ENCODE results near the gene OMA1.
A peak's percentile ranks its signal among the peaks of the same experiment; 100 is the strongest.
"Not testable (repeated sequence)": the region's sequence is repeated elsewhere in the genome, so short reads cannot be mapped to it uniquely, and the experiment has no call there.

Gene OMA1

GRCh38 chr1:58583496-58583895 lies 37.0 kb upstream of the OMA1 start:
- Histone ChIP-seq H3K9ac (ENCODE audit: low read length) (no peak overlapping the region), H3K9me3 (ENCODE audit: control insufficient read depth, low read length) (no peaks in the 10 kb centered on the region), H3K4me1 (ENCODE audit: control insufficient read depth, insufficient read depth, low read length) (peaks cover 28% of the 10 kb centered on the region), H3K36me3 (ENCODE audit: control insufficient read depth, insufficient read depth, low read length, severe bottlenecking) (no peaks in the 10 kb centered on the region), H3K27me3 (replicated peaks; ENCODE audit: control insufficient read depth, insufficient read depth, low read length) (no peaks in the 10 kb centered on the region), H3K4me3 (ENCODE audit: low read length) (peak overlapping the region; percentile 49)
- DNase-seq (ENCODE audit: low read depth): no peak

GRCh38 chr1:58582143-58582542 lies 35.6 kb upstream of the OMA1 start:
- H3K36me3 ChIP-seq (ENCODE audit: control insufficient read depth, insufficient read depth, low read length, severe bottlenecking); H3K9ac ChIP-seq (ENCODE audit: low read length); H3K27me3 ChIP-seq (replicated peaks; ENCODE audit: control insufficient read depth, insufficient read depth, low read length); H3K4me3 ChIP-seq (ENCODE audit: low read length); H3K9me3 ChIP-seq (ENCODE audit: control insufficient read depth, low read length); DNase-seq (ENCODE audit: low read depth): not testable (repeated sequence)
- peaks cover 28% of the 10 kb centered on the region for H3K4me1 ChIP-seq (ENCODE audit: control insufficient read depth, insufficient read depth, low read length)

GRCh38 chr1:58581641-58582040 lies 35.1 kb upstream of the OMA1 start:
- Histone ChIP-seq H3K4me3 (ENCODE audit: low read length) (no peak overlapping the region), H3K4me1 (ENCODE audit: control insufficient read depth, insufficient read depth, low read length) (peaks cover 28% of the 10 kb centered on the region), H3K9me3 (ENCODE audit: control insufficient read depth, low read length) (no peaks in the 10 kb centered on the region), H3K36me3 (ENCODE audit: control insufficient read depth, insufficient read depth, low read length, severe bottlenecking) (no peaks in the 10 kb centered on the region), H3K9ac (ENCODE audit: low read length) (no peak overlapping the region), H3K27me3 (replicated peaks; ENCODE audit: control insufficient read depth, insufficient read depth, low read length) (no peaks in the 10 kb centered on the region)
- DNase-seq (ENCODE audit: low read depth): no peak

GRCh38 chr1:58580186-58580585 lies 33.7 kb upstream of the OMA1 start:
- Histone ChIP-seq H3K9me3 (ENCODE audit: control insufficient read depth, low read length) (no peaks in the 10 kb centered on the region), H3K4me1 (ENCODE audit: control insufficient read depth, insufficient read depth, low read length) (peaks cover 19% of the 10 kb centered on the region), H3K4me3 (ENCODE audit: low read length) (no peak overlapping the region), H3K27me3 (replicated peaks; ENCODE audit: control insufficient read depth, insufficient read depth, low read length) (peaks cover 5% of the 10 kb centered on the region), H3K9ac (ENCODE audit: low read length) (no peak overlapping the region), H3K36me3 (ENCODE audit: control insufficient read depth, insufficient read depth, low read length, severe bottlenecking) (no peaks in the 10 kb centered on the region)
- DNase-seq (ENCODE audit: low read depth): no peak

DNA sequence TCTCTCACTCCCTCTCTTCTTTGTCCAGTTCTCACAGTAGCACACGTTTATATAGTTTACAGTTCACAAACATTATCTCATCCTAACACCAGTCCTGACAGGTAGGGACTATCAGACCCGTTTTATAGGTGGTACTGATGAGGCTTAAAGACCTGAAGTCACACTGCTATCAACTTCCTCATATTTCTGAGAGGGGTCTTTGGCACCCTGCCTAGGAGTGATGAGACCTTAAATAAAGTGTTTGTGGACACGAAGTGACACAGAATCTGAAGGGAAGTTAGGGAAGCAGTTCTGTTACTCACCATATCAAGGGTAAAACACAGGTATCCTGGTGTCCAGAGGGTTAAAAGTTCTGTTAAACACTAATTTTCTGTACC lies 31.1 kb upstream of the OMA1 start:
- no peaks in the 10 kb centered on the region for H3K9me3 ChIP-seq (ENCODE audit: control insufficient read depth, low read length)
- no peak for DNase-seq (ENCODE audit: low read depth)
- peak overlapping the region; percentile 68 for H3K4me3 ChIP-seq (ENCODE audit: low read length)
- H3K27me3 ChIP-seq (replicated peaks; ENCODE audit: control insufficient read depth, insufficient read depth, low read length): peaks cover 15% of the 10 kb centered on the region
- H3K9ac ChIP-seq (ENCODE audit: low read length): peak overlapping the region; percentile 10
- H3K4me1 ChIP-seq (ENCODE audit: control insufficient read depth, insufficient read depth, low read length): no peaks in the 10 kb centered on the region
- no peaks in the 10 kb centered on the region for H3K36me3 ChIP-seq (ENCODE audit: control insufficient read depth, insufficient read depth, low read length, severe bottlenecking)

GRCh38 chr1:58576727-58577653 lies 30.5 kb upstream of the OMA1 start, which contains the start of gene TACSTD2:
TACSTD2 (minus strand) TSS chr1:58577252; CDS start chr1:58577156, 96 bp downstream.
- Histone ChIP-seq H3K9me3 (ENCODE audit: control insufficient read depth, low read length) (no peaks in the 10 kb centered on the region), H3K9ac (ENCODE audit: low read length) (peak within 1 kb of the TSS; percentile 10), H3K4me3 (ENCODE audit: low read length) (peak within 1 kb of the TSS; percentile 68), H3K36me3 (ENCODE audit: control insufficient read depth, insufficient read depth, low read length, severe bottlenecking) (no peaks in the 10 kb centered on the region), H3K27me3 (replicated peaks; ENCODE audit: control insufficient read depth, insufficient read depth, low read length) (peaks cover 16% of the 10 kb centered on the region), H3K4me1 (ENCODE audit: control insufficient read depth, insufficient read depth, low read length) (no peaks in the 10 kb centered on the region)
- peak; percentile 34 for DNase-seq (ENCODE audit: low read depth)

DNA sequence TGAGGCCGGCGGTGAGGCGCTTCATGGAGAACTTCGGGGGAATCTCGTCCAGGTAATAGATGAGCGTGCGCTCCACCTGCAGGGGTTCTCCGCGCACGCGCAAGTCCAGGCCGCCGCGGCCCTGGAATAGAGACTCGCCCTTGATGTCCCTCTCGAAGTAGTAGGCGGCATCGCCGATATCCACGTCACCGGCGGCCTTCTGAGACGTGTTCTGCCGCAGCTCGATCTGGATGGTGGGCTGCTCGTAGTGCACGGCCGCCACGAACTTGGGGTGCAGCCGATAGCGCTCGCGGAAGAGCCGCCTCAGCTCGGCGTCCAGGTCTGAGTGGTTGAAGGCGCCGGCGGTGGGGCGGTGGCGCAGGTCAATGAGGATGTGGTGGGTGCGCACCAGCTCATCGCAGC lies 29.8 kb upstream of the OMA1 start:
- H3K4me3 ChIP-seq (ENCODE audit: low read length): peak overlapping the region; percentile 68
- no peaks in the 10 kb centered on the region for H3K9me3 ChIP-seq (ENCODE audit: control insufficient read depth, low read length)
- no peak overlapping the region for H3K9ac ChIP-seq (ENCODE audit: low read length)
- peaks cover 22% of the 10 kb centered on the region for H3K27me3 ChIP-seq (replicated peaks; ENCODE audit: control insufficient read depth, insufficient read depth, low read length)
- no peaks in the 10 kb centered on the region for H3K36me3 ChIP-seq (ENCODE audit: control insufficient read depth, insufficient read depth, low read length, severe bottlenecking)
- DNase-seq (ENCODE audit: low read depth): no peak
- H3K4me1 ChIP-seq (ENCODE audit: control insufficient read depth, insufficient read depth, low read length): peaks cover 2% of the 10 kb centered on the region

- Histone ChIP-seq H3K4me3 (ENCODE audit: low read length) (peak overlapping the region; percentile 68), H3K27me3 (replicated peaks; ENCODE audit: control insufficient read depth, insufficient read depth, low read length) (peaks cover 22% of the 10 kb centered on the region), H3K4me1 (ENCODE audit: control insufficient read depth, insufficient read depth, low read length) (peaks cover 5% of the 10 kb centered on the region)
These were observed 29.2 kb upstream of the OMA1 start for GRCh38 chr1:58575551-58576324.

GRCh38 chr1:58574816-58575215 lies 28.3 kb upstream of the OMA1 start:
- Histone ChIP-seq H3K9me3 (ENCODE audit: control insufficient read depth, low read length) (no peaks in the 10 kb centered on the region), H3K4me1 (ENCODE audit: control insufficient read depth, insufficient read depth, low read length) (peaks cover 5% of the 10 kb centered on the region), H3K9ac (ENCODE audit: low read length) (no peak overlapping the region), H3K36me3 (ENCODE audit: control insufficient read depth, insufficient read depth, low read length, severe bottlenecking) (no peaks in the 10 kb centered on the region), H3K4me3 (ENCODE audit: low read length) (no peak overlapping the region), H3K27me3 (replicated peaks; ENCODE audit: control insufficient read depth, insufficient read depth, low read length) (peaks cover 22% of the 10 kb centered on the region)
- DNase-seq (ENCODE audit: low read depth): no peak

More at GRCh38 chr1:58575551-58576324, 29.2 kb upstream of the OMA1 start:
- H3K9ac ChIP-seq (ENCODE audit: low read length): no peak overlapping the region
- H3K36me3 ChIP-seq (ENCODE audit: control insufficient read depth, insufficient read depth, low read length, severe bottlenecking): no peaks in the 10 kb centered on the region
- no peaks in the 10 kb centered on the region for H3K9me3 ChIP-seq (ENCODE audit: control insufficient read depth, low read length)
- DNase-seq (ENCODE audit: low read depth): no peak

DNA sequence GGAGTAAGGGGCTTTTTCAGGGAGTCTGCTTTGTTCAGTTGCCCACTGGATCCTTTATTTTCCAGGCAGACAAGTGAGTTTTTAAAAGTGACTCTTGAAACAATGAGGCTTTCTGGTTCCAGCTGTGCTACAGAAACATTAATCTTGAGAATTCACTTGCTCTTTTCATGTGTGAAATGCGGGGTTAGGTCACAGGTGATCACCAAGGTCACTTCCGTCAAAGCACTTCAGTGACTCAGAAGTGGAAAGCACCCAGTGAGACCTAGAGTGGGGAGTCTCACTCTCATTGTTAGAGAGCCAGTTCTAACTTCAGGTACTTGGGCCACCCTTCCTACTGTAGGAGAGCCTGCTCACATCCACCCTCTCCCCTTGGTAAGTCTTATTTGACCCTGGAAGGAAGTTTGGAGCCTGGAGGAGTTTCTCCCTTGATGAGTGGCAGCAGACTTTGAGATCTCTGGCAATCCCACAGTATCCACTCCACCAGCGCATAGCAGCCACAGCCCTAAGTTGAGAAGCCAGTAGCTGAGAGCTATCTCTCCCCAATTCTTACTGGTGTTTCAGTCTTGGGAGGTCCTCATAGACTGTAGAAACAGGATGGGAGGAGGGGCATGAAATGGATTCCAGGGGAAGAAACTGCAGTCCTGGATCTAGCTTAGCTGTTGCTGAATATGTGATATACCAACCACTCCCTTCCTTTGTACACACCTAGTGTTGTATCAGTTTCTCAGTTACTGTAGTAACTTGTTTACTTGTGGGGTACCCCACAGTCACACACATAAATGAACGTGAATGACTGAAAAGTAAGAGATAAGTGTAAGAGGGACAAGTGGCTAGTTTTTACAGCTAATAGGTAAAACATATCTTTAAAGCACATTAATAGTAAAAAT lies 27.4 kb upstream of the OMA1 start:
- no peaks in the 10 kb centered on the region for H3K9me3 ChIP-seq (ENCODE audit: control insufficient read depth, low read length)
- H3K27me3 ChIP-seq (replicated peaks; ENCODE audit: control insufficient read depth, insufficient read depth, low read length): peaks cover 22% of the 10 kb centered on the region
- H3K4me1 ChIP-seq (ENCODE audit: control insufficient read depth, insufficient read depth, low read length): peaks cover 5% of the 10 kb centered on the region
- no peak for DNase-seq (ENCODE audit: low read depth)
- no peaks in the 10 kb centered on the region for H3K36me3 ChIP-seq (ENCODE audit: control insufficient read depth, insufficient read depth, low read length, severe bottlenecking)
- H3K9ac ChIP-seq (ENCODE audit: low read length): no peak overlapping the region
- H3K4me3 ChIP-seq (ENCODE audit: low read length): no peak overlapping the region

Data from adipocyte (in vitro differentiated cells).